Mesendoderm (in vitro differentiated cells): Measurements from ENCODE around the gene PTTG1.
A peak's percentile ranks its signal among the peaks of the same experiment; 100 is the strongest.

Source experiments
- DNase-seq: peaks from one replicate; pipeline ENCODE4 v3.0.0; 2013
- H2AK5ac ChIP-seq: 2 replicates; pipeline ENCODE4 v1.6.1; 2013; ENCODE audit warnings: low read length, inconsistent platforms
- H2BK120ac ChIP-seq: 2 replicates; pipeline ENCODE4 v1.6.1; 2013; ENCODE audit warnings: low read depth, mild to moderate bottlenecking, low read length, moderate library complexity, mixed read lengths
- H2BK15ac ChIP-seq: replicated peaks from 2 replicates; pipeline ENCODE4 v1.6.1; 2013; ENCODE audit warnings: low read depth, mild to moderate bottlenecking, moderate library complexity
- H2BK5ac ChIP-seq: 2 replicates; pipeline ENCODE4 v1.6.1; 2013; ENCODE audit warnings: low read length, inconsistent platforms
- H3K18ac ChIP-seq: 2 replicates; pipeline ENCODE4 v1.6.1; 2013; ENCODE audit warnings: mild to moderate bottlenecking, low read length, mixed read lengths
- H3K23ac ChIP-seq: one replicate; pipeline ENCODE4 v1.6.1; 2013; ENCODE audit warnings: low read length
- H3K27ac ChIP-seq: 2 replicates; pipeline ENCODE4 v1.5.1; 2013; ENCODE audit warnings: low read depth, mild to moderate bottlenecking, inconsistent platforms, low read length, moderate library complexity
- H3K27me3 ChIP-seq: 2 replicates; pipeline ENCODE4 v1.6.1; 2013; ENCODE audit warnings: low read length, control low read depth, mild to moderate bottlenecking, inconsistent platforms; ENCODE audit not compliant: insufficient read depth, poor library complexity
- H3K36me3 ChIP-seq: 2 replicates; pipeline ENCODE4 v1.6.1; 2013; ENCODE audit warnings: low read length, inconsistent platforms; ENCODE audit not compliant: control insufficient read depth, insufficient read depth
- H3K4ac ChIP-seq: one replicate; pipeline ENCODE4 v1.6.1; 2013; ENCODE audit warnings: low read depth, mild to moderate bottlenecking, low read length, moderate library complexity
- H3K4me1 ChIP-seq: 2 replicates; pipeline ENCODE4 v1.6.1; 2013; ENCODE audit warnings: low read depth, low read length, inconsistent platforms; ENCODE audit not compliant: control insufficient read depth
- H3K4me2 ChIP-seq: 2 replicates; pipeline ENCODE4 v1.6.1; 2013; ENCODE audit warnings: low read length
- H3K4me3 ChIP-seq: 2 replicates; pipeline ENCODE4 v1.5.1; 2013; ENCODE audit warnings: mild to moderate bottlenecking, low read length
- H3K56ac ChIP-seq: one replicate; pipeline ENCODE4 v1.6.1; 2013; ENCODE audit warnings: low read length
- H3K79me1 ChIP-seq: 2 replicates; pipeline ENCODE4 v1.6.1; 2013; ENCODE audit warnings: low read length, inconsistent platforms
- H3K79me2 ChIP-seq: 2 replicates; pipeline ENCODE4 v1.6.1; 2013; ENCODE audit warnings: mild to moderate bottlenecking, low read length; ENCODE audit not compliant: control insufficient read depth, insufficient read depth
- H3K9ac ChIP-seq: 2 replicates; pipeline ENCODE4 v1.6.1; 2013; ENCODE audit warnings: low read length, inconsistent platforms
- H4K5ac ChIP-seq: one replicate; pipeline ENCODE4 v1.6.1; 2013; ENCODE audit warnings: low read length
- H4K8ac ChIP-seq: one replicate; pipeline ENCODE4 v1.6.1; 2013; ENCODE audit warnings: low read depth, mild to moderate bottlenecking, control low read depth, low read length, moderate library complexity
- WGBS: extraction: QIAGEN DNeasy Blood & Tissue Kit; methylation state at CpG from one replicate; pipeline ENCODE4 v1.1.7; 2013; ENCODE audit warnings: low lambda C conversion rate, missing lambda C conversion rate; ENCODE audit not compliant: insufficient coverage; ENCODE audit errors: extremely low coverage; 5-methylcytosine and 5-hydroxymethylcytosine counted together

The PTTG1 gene

GRCh38 chr5:160437271-160437670 lies 15.6 kb downstream of the PTTG1 start:
- Histone ChIP-seq H3K79me1 (no peaks in the 10 kb centered on the region), H3K4ac (no peak overlapping the region), H3K56ac (no peak overlapping the region), H2BK5ac (no peak overlapping the region), H4K5ac (no peak overlapping the region), H2AK5ac (no peak overlapping the region), H3K27ac (no peak overlapping the region), H2BK120ac (no peak overlapping the region), H3K4me2 (no peak overlapping the region), H3K18ac (no peak overlapping the region), H3K4me3 (no peak overlapping the region), H4K8ac (no peak overlapping the region), H3K36me3 (no peaks in the 10 kb centered on the region), H3K4me1 (no peaks in the 10 kb centered on the region), H2BK15ac (no peak overlapping the region), H3K23ac (no peak overlapping the region), H3K9ac (no peak overlapping the region), H3K79me2 (no peaks in the 10 kb centered on the region), H3K27me3 (no peaks in the 10 kb centered on the region)
- no peak for DNase-seq

- H2BK120ac ChIP-seq, result no peak overlapping the region
- no peak overlapping the region for H3K27ac ChIP-seq
- no peaks in the 10 kb centered on the region for H3K27me3 ChIP-seq
- H3K18ac ChIP-seq, result no peak overlapping the region
- H4K5ac ChIP-seq, result no peak overlapping the region
- H3K9ac ChIP-seq, result peak overlapping the region; percentile 26
- no CpG with 5 or more reads among the region's 18 CpGs for WGBS
- H3K79me2 ChIP-seq, result no peaks in the 10 kb centered on the region
- no peak overlapping the region for H3K4me3 ChIP-seq
- H2BK15ac ChIP-seq, result no peak overlapping the region
- DNase-seq, result peak; percentile 85
- no peaks in the 10 kb centered on the region for H3K4me1 ChIP-seq
- peak overlapping the region; percentile 87 for H3K4me2 ChIP-seq
- H3K23ac ChIP-seq, result no peak overlapping the region
- H3K56ac ChIP-seq, result peak overlapping the region; percentile 58
- H3K36me3 ChIP-seq, result no peaks in the 10 kb centered on the region
- H4K8ac ChIP-seq, result no peak overlapping the region
- H3K4ac ChIP-seq, result no peak overlapping the region
- H3K79me1 ChIP-seq, result no peaks in the 10 kb centered on the region
- no peak overlapping the region for H2BK5ac ChIP-seq
- no peak overlapping the region for H2AK5ac ChIP-seq
Measured at GRCh38 chr5:160438316-160439204, 16.9 kb downstream of the PTTG1 start.

- peak overlapping the region; percentile 61 for H3K56ac ChIP-seq
- H2AK5ac ChIP-seq, result no peak overlapping the region
- H3K9ac ChIP-seq, result peak overlapping the region; percentile 26
- no peak overlapping the region for H2BK5ac ChIP-seq
- H4K5ac ChIP-seq, result no peak overlapping the region
- H3K18ac ChIP-seq, result no peak overlapping the region
- WGBS, result no CpG with 5 or more reads among the region's 11 CpGs
- H4K8ac ChIP-seq, result no peak overlapping the region
- no peaks in the 10 kb centered on the region for H3K36me3 ChIP-seq
- H3K4me1 ChIP-seq, result no peaks in the 10 kb centered on the region
- H3K27me3 ChIP-seq, result no peaks in the 10 kb centered on the region
- no peaks in the 10 kb centered on the region for H3K79me1 ChIP-seq
- no peak overlapping the region for H2BK120ac ChIP-seq
- H3K27ac ChIP-seq, result no peak overlapping the region
- DNase-seq, result peak; percentile 88
- peak overlapping the region; percentile 87 for H3K4me2 ChIP-seq
- H3K4me3 ChIP-seq, result no peak overlapping the region
- H3K4ac ChIP-seq, result no peak overlapping the region
- H3K79me2 ChIP-seq, result no peaks in the 10 kb centered on the region
- no peak overlapping the region for H2BK15ac ChIP-seq
- no peak overlapping the region for H3K23ac ChIP-seq
Measured at GRCh38 chr5:160439205-160439600, 17.5 kb downstream of the PTTG1 start.

GRCh38 chr5:160441311-160441781 lies 19.7 kb downstream of the PTTG1 start:
- H3K23ac ChIP-seq, result no peak overlapping the region
- no peaks in the 10 kb centered on the region for H3K79me2 ChIP-seq
- no peak overlapping the region for H3K27ac ChIP-seq
- H3K56ac ChIP-seq, result no peak overlapping the region
- no peak overlapping the region for H2BK120ac ChIP-seq
- H3K27me3 ChIP-seq, result no peaks in the 10 kb centered on the region
- DNase-seq, result no peak
- H3K79me1 ChIP-seq, result no peaks in the 10 kb centered on the region
- H2BK5ac ChIP-seq, result no peak overlapping the region
- no peak overlapping the region for H2AK5ac ChIP-seq
- no CpG with 5 or more reads among the region's 1 CpG for WGBS
- H3K4me3 ChIP-seq, result no peak overlapping the region
- no peaks in the 10 kb centered on the region for H3K4me1 ChIP-seq
- no peak overlapping the region for H3K4me2 ChIP-seq
- H3K4ac ChIP-seq, result no peak overlapping the region
- H3K9ac ChIP-seq, result no peak overlapping the region
- no peak overlapping the region for H4K5ac ChIP-seq
- H3K36me3 ChIP-seq, result no peaks in the 10 kb centered on the region
- no peak overlapping the region for H3K18ac ChIP-seq
- H4K8ac ChIP-seq, result no peak overlapping the region
- H2BK15ac ChIP-seq, result no peak overlapping the region

GRCh38 chr5:160442824-160443431 lies 21.3 kb downstream of the PTTG1 start:
- Histone ChIP-seq H3K4me2 (no peak overlapping the region), H3K4me1 (no peaks in the 10 kb centered on the region), H3K27ac (no peak overlapping the region), H3K4me3 (no peak overlapping the region), H3K4ac (no peak overlapping the region), H3K56ac (no peak overlapping the region), H3K79me1 (no peaks in the 10 kb centered on the region), H2BK5ac (no peak overlapping the region), H2AK5ac (no peak overlapping the region), H3K23ac (no peak overlapping the region), H2BK120ac (no peak overlapping the region), H3K18ac (no peak overlapping the region), H3K27me3 (no peaks in the 10 kb centered on the region), H2BK15ac (no peak overlapping the region), H3K79me2 (no peaks in the 10 kb centered on the region), H4K5ac (no peak overlapping the region), H3K9ac (no peak overlapping the region), H3K36me3 (no peaks in the 10 kb centered on the region), H4K8ac (no peak overlapping the region)
- no CpG with 5 or more reads among the region's 4 CpGs for WGBS
- DNase-seq, result no peak
